ENCODE measurements around the gene ZNF577.

DNA sequence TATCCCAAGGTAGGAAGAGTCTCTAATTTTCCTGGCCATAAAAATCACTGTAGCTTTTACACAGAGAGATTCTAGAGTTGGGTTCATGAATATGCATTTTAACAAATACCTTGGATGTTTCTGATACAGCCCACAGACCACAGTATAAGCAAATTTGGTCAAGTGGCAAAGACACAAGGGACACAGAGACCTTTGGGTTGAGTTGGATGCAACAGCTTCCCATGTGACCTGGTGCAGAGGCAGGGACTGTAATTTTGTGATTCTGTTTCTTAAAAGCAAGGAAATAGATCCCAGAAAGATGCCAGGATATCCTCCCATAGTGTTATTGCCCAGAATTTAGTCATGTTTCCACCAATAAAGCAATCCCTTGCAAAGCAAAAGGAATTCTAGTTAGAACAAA is 65.8 kb downstream of the ZNF577 start:
- TF ChIP-seq POLR2A (IDR thresholded peaks at IDR 0.05) (no peak), POLR2AphosphoS5 (IDR thresholded peaks at IDR 0.05) (no peak)
- TF ChIP-seq, protein P1, sequence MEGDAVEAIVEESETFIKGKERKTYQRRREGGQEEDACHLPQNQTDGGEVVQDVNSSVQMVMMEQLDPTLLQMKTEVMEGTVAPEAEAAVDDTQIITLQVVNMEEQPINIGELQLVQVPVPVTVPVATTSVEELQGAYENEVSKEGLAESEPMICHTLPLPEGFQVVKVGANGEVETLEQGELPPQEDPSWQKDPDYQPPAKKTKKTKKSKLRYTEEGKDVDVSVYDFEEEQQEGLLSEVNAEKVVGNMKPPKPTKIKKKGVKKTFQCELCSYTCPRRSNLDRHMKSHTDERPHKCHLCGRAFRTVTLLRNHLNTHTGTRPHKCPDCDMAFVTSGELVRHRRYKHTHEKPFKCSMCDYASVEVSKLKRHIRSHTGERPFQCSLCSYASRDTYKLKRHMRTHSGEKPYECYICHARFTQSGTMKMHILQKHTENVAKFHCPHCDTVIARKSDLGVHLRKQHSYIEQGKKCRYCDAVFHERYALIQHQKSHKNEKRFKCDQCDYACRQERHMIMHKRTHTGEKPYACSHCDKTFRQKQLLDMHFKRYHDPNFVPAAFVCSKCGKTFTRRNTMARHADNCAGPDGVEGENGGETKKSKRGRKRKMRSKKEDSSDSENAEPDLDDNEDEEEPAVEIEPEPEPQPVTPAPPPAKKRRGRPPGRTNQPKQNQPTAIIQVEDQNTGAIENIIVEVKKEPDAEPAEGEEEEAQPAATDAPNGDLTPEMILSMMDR (IDR thresholded peaks at IDR 0.05): no peak
